Head of caudate nucleus (tissue), 42 donors: Measurements from ENCODE around the gene PLPP3.
A peak's percentile ranks its signal among the peaks of the same experiment; 100 is the strongest.

Experiments used
- DNase-seq, 42 donors: peaks; one replicate each; pipeline versions ENCODE4 v3.0.0 to v3.0.0-alpha.2; 2020 to 2021; ENCODE audit warnings: mixed read lengths in 7 of 42
- intact Hi-C: fragments of 100-400 bp; cut with DNase I; formaldehyde crosslinking; loops from one replicate; pipeline ENCODE4 v1.15.0; 2022

PLPP3 gene

GRCh38 chr1:56555448-56555847 lies 23.9 kb downstream of the PLPP3 start:
- peak in 1 of 42 donors; percentile 29 for DNase-seq
- intact Hi-C loops, result no loop called here

- no peak for DNase-seq
- intact Hi-C loops, result no loop called here
These were observed 26.3 kb downstream of the PLPP3 start for GRCh38 chr1:56553046-56553445.

- no peak for DNase-seq
- intact Hi-C loops, result no loop called here
These were observed 27.0 kb downstream of the PLPP3 start for GRCh38 chr1:56552349-56552748.

GRCh38 chr1:56551691-56552090 lies 27.7 kb downstream of the PLPP3 start:
- peak in 19 of 42 donors; percentile 24 to 73 (median 47) for DNase-seq
- intact Hi-C loops, result no loop called here

GRCh38 chr1:56550859-56551188 lies 28.5 kb downstream of the PLPP3 start:
- DNase-seq, result peak in 1 of 42 donors; percentile 31
- intact Hi-C loops, result no loop called here

- peak in 2 of 42 donors; percentile 24 to 45 for DNase-seq
These were observed 29.1 kb downstream of the PLPP3 start for GRCh38 chr1:56550138-56550858.

GRCh38 chr1:56548571-56548970 lies 30.8 kb downstream of the PLPP3 start:
- DNase-seq, result no peak
- intact Hi-C loops, result no loop called here

More at GRCh38 chr1:56550138-56550858, 29.1 kb downstream of the PLPP3 start:
- intact Hi-C loops, result no loop called here

GRCh38 chr1:56547977-56548376 lies 31.4 kb downstream of the PLPP3 start:
- intact Hi-C loops, result no loop called here
- DNase-seq, result peak in 2 of 42 donors; percentile 14 to 39

- DNase-seq, result no peak
- intact Hi-C loops, result no loop called here
These were observed 31.9 kb downstream of the PLPP3 start for GRCh38 chr1:56547473-56547872.

- intact Hi-C loops, result no loop called here
- no peak for DNase-seq
These were observed 33.7 kb downstream of the PLPP3 start for GRCh38 chr1:56545711-56546110.

GRCh38 chr1:56543783-56544612 lies 35.4 kb downstream of the PLPP3 start:
- DNase-seq, result no peak
- intact Hi-C loops, result no loop called here

GRCh38 chr1:56542651-56543050 lies 36.7 kb downstream of the PLPP3 start:
- no peak for DNase-seq
- intact Hi-C loops, result no loop called here

- intact Hi-C loops, result no loop called here
These were observed 38.0 kb downstream of the PLPP3 start for GRCh38 chr1:56541408-56541807.

GRCh38 chr1:56540467-56540866 lies 38.9 kb downstream of the PLPP3 start:
- no peak for DNase-seq
- intact Hi-C loops, result no loop called here

More at GRCh38 chr1:56541408-56541807, 38.0 kb downstream of the PLPP3 start:
- no peak for DNase-seq

- intact Hi-C loops, result no loop called here
- DNase-seq, result no peak
These were observed 39.8 kb downstream of the PLPP3 start for GRCh38 chr1:56539520-56539931.

GRCh38 chr1:56538532-56538931 lies 40.8 kb downstream of the PLPP3 start:
- intact Hi-C loops, result no loop called here

GRCh38 chr1:56537660-56538059 lies 41.7 kb downstream of the PLPP3 start:
- DNase-seq, result no peak
- intact Hi-C loops, result no loop called here

More at GRCh38 chr1:56538532-56538931, 40.8 kb downstream of the PLPP3 start:
- DNase-seq, result no peak

- intact Hi-C loops, result no loop called here
- DNase-seq, result peak in 1 of 42 donors; percentile 63
These were observed 43.4 kb downstream of the PLPP3 start for GRCh38 chr1:56535939-56536338.

GRCh38 chr1:56535362-56535761 lies 44.0 kb downstream of the PLPP3 start:
- no peak for DNase-seq
- intact Hi-C loops, result no loop called here

- intact Hi-C loops, result no loop called here
- no peak for DNase-seq
These were observed 45.2 kb downstream of the PLPP3 start for GRCh38 chr1:56534130-56534651.
